ENCODE data around the gene TARBP1.

The TARBP1 gene

GRCh38 chr1:234484218-234484617 is 5.2 kb upstream of the TARBP1 start:
- no peak for DNase-seq (ENCODE audit: low read depth, low spot score)
- TF ChIP-seq CTCF (IDR thresholded peaks at IDR 0.05; ENCODE audit: low read depth, low read length): no peak
- in situ Hi-C loops (cut with HindIII; ENCODE audit: low sequenced_read_pairs): no loop called here
- no peak overlapping the region for H3K4me3 ChIP-seq (ENCODE audit: low read depth, low read length)

DNA sequence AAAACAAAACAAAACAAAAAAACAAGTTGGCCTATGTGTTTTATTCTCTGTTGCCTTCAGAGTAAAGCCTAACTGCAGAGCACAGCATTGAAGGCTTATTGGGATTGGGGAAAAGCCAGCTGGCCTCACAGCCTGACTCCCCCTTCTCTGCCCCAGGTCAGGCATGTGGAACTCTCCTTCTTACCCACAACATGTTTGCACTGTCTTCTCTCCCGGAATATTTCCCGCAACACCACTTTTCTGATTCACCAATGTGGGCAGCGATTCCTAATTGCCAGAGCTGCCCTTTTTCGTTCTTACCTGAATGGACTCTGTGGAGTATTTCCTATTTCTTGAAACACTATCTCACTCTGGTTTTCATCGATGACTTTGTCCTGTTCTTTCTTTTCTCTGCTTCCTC is 2.8 kb upstream of the TARBP1 start:
- no peak for TF ChIP-seq CTCF (IDR thresholded peaks at IDR 0.05; ENCODE audit: low read depth, low read length)
- H3K4me3 ChIP-seq (ENCODE audit: low read depth, low read length): no peak overlapping the region
- in situ Hi-C loops (cut with HindIII; ENCODE audit: low sequenced_read_pairs): no loop called here
- no peak for DNase-seq (ENCODE audit: low read depth, low spot score)

- no peak for TF ChIP-seq CTCF (IDR thresholded peaks at IDR 0.05; ENCODE audit: low read depth, low read length)
- no peak overlapping the region for H3K4me3 ChIP-seq (ENCODE audit: low read depth, low read length)
- no peak for DNase-seq (ENCODE audit: low read depth, low spot score)
- in situ Hi-C loops (cut with HindIII; ENCODE audit: low sequenced_read_pairs): no loop called here
Measured at GRCh38 chr1:234479866-234480265, 887 bp upstream of the TARBP1 start.

GRCh38 chr1:234479310-234479559 is 256 bp upstream of the TARBP1 start:
- no peak for TF ChIP-seq CTCF (IDR thresholded peaks at IDR 0.05; ENCODE audit: low read depth, low read length)
- no peak for DNase-seq (ENCODE audit: low read depth, low spot score)
- in situ Hi-C loops (cut with HindIII; ENCODE audit: low sequenced_read_pairs): no loop called here
- H3K4me3 ChIP-seq (ENCODE audit: low read depth, low read length): peak overlapping the region; percentile 70

GRCh38 chr1:234478152-234478480 is 863 bp downstream of the TARBP1 start:
- TF ChIP-seq CTCF (IDR thresholded peaks at IDR 0.05; ENCODE audit: low read depth, low read length): no peak
- DNase-seq (ENCODE audit: low read depth, low spot score): peak; percentile 22
- H3K4me3 ChIP-seq (ENCODE audit: low read depth, low read length): peak overlapping the region; percentile 70
- in situ Hi-C loops (cut with HindIII; ENCODE audit: low sequenced_read_pairs): no loop called here

- no peak for DNase-seq (ENCODE audit: low read depth, low spot score)
- TF ChIP-seq CTCF (IDR thresholded peaks at IDR 0.05; ENCODE audit: low read depth, low read length): no peak
- peak overlapping the region; percentile 70 for H3K4me3 ChIP-seq (ENCODE audit: low read depth, low read length)
- in situ Hi-C loops (cut with HindIII; ENCODE audit: low sequenced_read_pairs): no loop called here
Measured at GRCh38 chr1:234477386-234478151, 1.4 kb downstream of the TARBP1 start.

GRCh38 chr1:234476172-234476571 is 2.8 kb downstream of the TARBP1 start:
- H3K4me3 ChIP-seq (ENCODE audit: low read depth, low read length): no peak overlapping the region
- in situ Hi-C loops (cut with HindIII; ENCODE audit: low sequenced_read_pairs): no loop called here
- DNase-seq (ENCODE audit: low read depth, low spot score): no peak
- TF ChIP-seq CTCF (IDR thresholded peaks at IDR 0.05; ENCODE audit: low read depth, low read length): no peak

Measured in astrocyte of the spinal cord (primary cell).